Fibroblast of skin of left quadriceps (primary cell): ENCODE results near the gene PIGP.
"Not testable (repeated sequence)": the region's sequence is repeated elsewhere in the genome, so short reads cannot be mapped to it uniquely, and the experiment has no call there.

Experiments
- DNase-seq, 2 experiments: peaks; one replicate each; pipeline ENCODE4 v3.0.0-alpha.2; 2013; ENCODE audit warnings: low read depth in 2 of 2

PIGP gene

GRCh38 chr21:37076087-37076850, 3.4 kb upstream of the PIGP start:
- DNase-seq: no peak

- DNase-seq: no peak
These were observed 2.4 kb upstream of the PIGP start for GRCh38 chr21:37075214-37075770.

GRCh38 chr21:37074546-37074945, 1.7 kb upstream of the PIGP start:
- DNase-seq: no peak

- DNase-seq: no peak
These were observed 1.3 kb upstream of the PIGP start for GRCh38 chr21:37074197-37074510.

GRCh38 chr21:37073417-37074196, 736 bp upstream of the PIGP start:
- DNase-seq: no peak

- DNase-seq: no peak
These were observed 440 bp downstream of the PIGP start for GRCh38 chr21:37072274-37072987.

- DNase-seq: no peak
These were observed 1.2 kb downstream of the PIGP start for GRCh38 chr21:37071561-37072273.

GRCh38 chr21:37065561-37066177, 7.2 kb downstream of the PIGP start:
- DNase-seq: no peak

GRCh38 chr21:37064841-37065240, 8.0 kb downstream of the PIGP start:
- DNase-seq: no peak

- DNase-seq: no peak
These were observed 9.4 kb downstream of the PIGP start for GRCh38 chr21:37063433-37063832.

- no peak for DNase-seq
These were observed 10.3 kb downstream of the PIGP start for GRCh38 chr21:37062593-37062935.

GRCh38 chr21:37061926-37062592, 10.8 kb downstream of the PIGP start:
- no peak for DNase-seq

GRCh38 chr21:37060296-37060695, 12.6 kb downstream of the PIGP start:
- peak; percentile 83 to 84 for DNase-seq

GRCh38 chr21:37059181-37059580, 13.7 kb downstream of the PIGP start:
- no peak for DNase-seq

- no peak for DNase-seq
These were observed 14.6 kb downstream of the PIGP start for GRCh38 chr21:37058261-37058660.

- DNase-seq: no peak
These were observed 15.3 kb downstream of the PIGP start for GRCh38 chr21:37057614-37058013.

- no peak for DNase-seq
These were observed 17.5 kb downstream of the PIGP start for GRCh38 chr21:37055271-37055855.

GRCh38 chr21:37049741-37050140, 23.1 kb downstream of the PIGP start:
- DNase-seq: not testable (repeated sequence)

GRCh38 chr21:37047079-37047478, 25.8 kb downstream of the PIGP start:
- no peak for DNase-seq

GRCh38 chr21:37045556-37045955, 27.3 kb downstream of the PIGP start:
- no peak for DNase-seq
